Astrocyte (in vitro differentiated cells and primary cell): ENCODE data around the gene CXCR5.

Source experiments
- CTCF ChIP-seq: IDR thresholded peaks from 2 replicates; pipeline ENCODE4 v1.5.1; 2011; ENCODE audit warnings: low read depth, mild to moderate bottlenecking, inconsistent platforms, low read length, moderate library complexity; ENCODE audit not compliant: insufficient read depth
- EZH2 ChIP-seq: IDR thresholded peaks from 2 replicates; pipeline ENCODE4 v1.6.1; 2012; ENCODE audit warnings: mild to moderate bottlenecking, low read length, inconsistent platforms; ENCODE audit not compliant: insufficient read depth

GRCh38 chr11:118898400-118899295, 15.0 kb downstream of the CXCR5 start:
- TF ChIP-seq CTCF (no peak), EZH2 (no peak)
